Measurements from ENCODE around the gene CBLN3. TPM values are rescaled to one million over a fixed set of nuclear protein-coding genes. Genes with fewer than 3 reads are reported as not detected.

The CBLN3 gene
- total and polyA plus RNA-seq, 8 donors, result 0.81 to 4.2 (median 2.1) TPM; not detected in 2

DNA sequence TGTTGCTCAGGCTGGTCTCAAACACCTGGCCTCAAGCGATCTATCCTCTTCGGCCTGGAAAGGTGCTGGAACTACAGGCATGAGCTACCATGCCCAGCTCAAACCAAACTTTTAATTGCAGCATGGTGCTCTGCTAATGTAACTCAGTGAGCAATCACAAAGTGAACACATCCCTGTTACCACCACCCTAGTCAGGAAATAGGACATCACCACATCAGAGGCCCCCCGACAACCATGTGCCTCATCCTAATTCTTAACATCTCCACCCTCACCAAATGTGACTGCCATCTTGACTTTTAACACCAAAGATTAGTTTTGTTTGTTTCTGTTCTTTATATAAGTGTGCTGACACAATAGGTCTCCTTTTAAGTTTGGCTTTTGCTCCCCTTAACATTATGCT, 35.9 kb upstream of the CBLN3 start:
- Histone ChIP-seq H3K27ac (no peak overlapping the region), H3K9me3 (no peaks in the 10 kb centered on the region), H3K27me3 (no peaks in the 10 kb centered on the region), H3K4me1 (no peaks in the 10 kb centered on the region), H3K36me3 (no peaks in the 10 kb centered on the region), H3K4me3 (no peak overlapping the region)
- TF ChIP-seq EP300 (IDR thresholded peaks at IDR 0.05) (no peak), POLR2A (IDR thresholded peaks at IDR 0.05) (no peak), POLR2AphosphoS5 (IDR thresholded peaks at IDR 0.05) (no peak)
- TF ChIP-seq, protein P1, sequence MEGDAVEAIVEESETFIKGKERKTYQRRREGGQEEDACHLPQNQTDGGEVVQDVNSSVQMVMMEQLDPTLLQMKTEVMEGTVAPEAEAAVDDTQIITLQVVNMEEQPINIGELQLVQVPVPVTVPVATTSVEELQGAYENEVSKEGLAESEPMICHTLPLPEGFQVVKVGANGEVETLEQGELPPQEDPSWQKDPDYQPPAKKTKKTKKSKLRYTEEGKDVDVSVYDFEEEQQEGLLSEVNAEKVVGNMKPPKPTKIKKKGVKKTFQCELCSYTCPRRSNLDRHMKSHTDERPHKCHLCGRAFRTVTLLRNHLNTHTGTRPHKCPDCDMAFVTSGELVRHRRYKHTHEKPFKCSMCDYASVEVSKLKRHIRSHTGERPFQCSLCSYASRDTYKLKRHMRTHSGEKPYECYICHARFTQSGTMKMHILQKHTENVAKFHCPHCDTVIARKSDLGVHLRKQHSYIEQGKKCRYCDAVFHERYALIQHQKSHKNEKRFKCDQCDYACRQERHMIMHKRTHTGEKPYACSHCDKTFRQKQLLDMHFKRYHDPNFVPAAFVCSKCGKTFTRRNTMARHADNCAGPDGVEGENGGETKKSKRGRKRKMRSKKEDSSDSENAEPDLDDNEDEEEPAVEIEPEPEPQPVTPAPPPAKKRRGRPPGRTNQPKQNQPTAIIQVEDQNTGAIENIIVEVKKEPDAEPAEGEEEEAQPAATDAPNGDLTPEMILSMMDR (IDR thresholded peaks at IDR 0.05), result no peak
- intact Hi-C loops (cut with DNase I; ENCODE audit: low total_unique reads), result no loop called here
- 92 to 96% (median 95%) methylated on average over 3 of the region's 3 CpGs for WGBS, 5 donors
- no peak for DNase-seq

DNA sequence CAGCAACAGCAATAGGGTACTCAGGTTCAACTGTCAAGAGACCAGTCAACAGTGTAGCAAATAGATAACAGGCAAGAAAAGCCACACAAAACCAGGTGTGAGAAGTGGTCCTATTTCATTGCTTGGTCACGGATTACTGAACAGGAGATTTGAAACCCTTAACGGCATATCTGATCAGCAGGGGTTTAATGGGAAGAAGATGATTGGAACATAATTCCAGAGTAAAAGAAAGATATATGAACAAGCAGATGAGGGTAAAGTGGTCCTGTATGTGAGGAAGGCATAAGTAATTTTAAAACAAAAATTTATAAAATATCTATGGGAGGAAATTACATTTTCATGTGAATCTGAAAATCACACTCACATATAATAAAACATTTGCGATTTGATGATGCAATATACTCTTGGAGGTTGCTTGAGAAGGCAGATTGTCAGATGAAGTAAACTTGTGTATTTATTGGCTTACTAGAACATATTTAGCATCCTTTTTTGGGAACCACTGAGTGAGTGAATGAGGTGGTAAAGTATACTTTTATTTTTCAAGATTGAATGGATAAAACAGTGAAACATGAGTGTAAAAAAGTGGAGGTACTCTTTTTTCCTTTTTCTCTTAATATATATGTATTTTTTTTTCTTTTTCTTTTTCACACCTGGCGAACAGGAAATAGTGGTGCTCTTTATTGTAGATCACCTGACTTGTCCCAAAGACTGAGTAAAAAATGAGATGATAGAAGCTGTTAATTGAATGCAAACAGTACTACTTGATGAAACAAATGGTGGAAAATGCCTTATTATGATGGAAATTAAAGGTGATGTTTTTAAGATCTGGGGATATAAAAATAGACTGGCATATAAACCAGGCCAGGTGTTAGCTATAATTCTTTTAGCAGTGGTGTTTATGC, 34.7 kb upstream of the CBLN3 start:
- Histone ChIP-seq H3K4me1 (no peaks in the 10 kb centered on the region), H3K4me3 (no peak overlapping the region), H3K9me3 (no peaks in the 10 kb centered on the region), H3K36me3 (no peaks in the 10 kb centered on the region), H3K27me3 (no peaks in the 10 kb centered on the region), H3K27ac (no peak overlapping the region)
- 71 to 93% (median 72%) methylated on average over 4 of the region's 4 CpGs for WGBS, 5 donors
- no peak for DNase-seq
- intact Hi-C loops (cut with DNase I; ENCODE audit: low total_unique reads), result no loop called here
- TF ChIP-seq EP300 (IDR thresholded peaks at IDR 0.05) (no peak), POLR2A (IDR thresholded peaks at IDR 0.05) (no peak), POLR2AphosphoS5 (IDR thresholded peaks at IDR 0.05) (no peak)
- TF ChIP-seq, protein P1 (IDR thresholded peaks at IDR 0.05), result no peak

DNA sequence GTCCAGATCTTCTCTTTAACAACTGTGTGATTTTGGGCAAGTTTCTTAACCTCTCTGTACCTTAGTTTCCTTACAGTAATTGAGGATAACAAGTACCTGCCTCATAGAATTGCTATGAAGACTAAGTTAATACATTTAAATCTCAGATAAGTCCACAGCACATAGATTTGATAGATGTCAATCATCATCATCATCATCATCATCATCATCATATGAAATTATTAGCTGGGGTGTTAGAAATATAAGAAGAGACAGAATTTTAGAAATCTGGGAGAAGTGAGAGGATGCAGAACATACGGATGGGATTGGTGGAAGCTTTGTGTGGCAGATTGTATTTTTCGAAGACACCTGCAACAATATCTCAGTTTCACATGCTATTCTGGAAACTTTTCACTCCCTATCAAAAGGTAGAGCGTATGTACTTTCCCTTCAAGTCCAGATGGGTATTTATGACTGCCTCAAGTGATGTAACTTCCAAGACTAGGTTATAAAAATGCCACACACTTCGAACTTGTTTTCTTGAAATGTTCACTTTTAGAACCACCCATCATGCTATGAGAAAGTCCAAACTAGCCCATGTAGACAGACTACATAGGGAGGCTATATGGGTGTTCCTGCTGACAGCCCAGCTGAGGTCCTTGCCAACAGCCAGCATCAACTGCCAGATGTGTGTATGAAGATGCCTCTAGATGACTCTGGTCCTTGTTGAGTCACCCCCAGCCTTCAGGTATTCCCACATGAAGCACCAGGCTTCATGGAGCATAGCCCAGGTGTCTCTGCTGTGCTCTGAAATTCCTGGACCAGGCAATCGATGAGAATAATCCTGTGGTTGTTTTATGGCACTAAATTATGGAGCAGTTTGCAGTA, 33.8 kb upstream of the CBLN3 start:
- intact Hi-C loops (cut with DNase I; ENCODE audit: low total_unique reads), result no loop called here
- H3K27me3 ChIP-seq, result no peaks in the 10 kb centered on the region
- TF ChIP-seq, protein P1 (IDR thresholded peaks at IDR 0.05), result no peak
- TF ChIP-seq EP300 (IDR thresholded peaks at IDR 0.05) (no peak), POLR2AphosphoS5 (IDR thresholded peaks at IDR 0.05) (no peak), POLR2A (IDR thresholded peaks at IDR 0.05) (no peak)
- DNase-seq, result no peak
- no peak overlapping the region for H3K27ac ChIP-seq
- no peak overlapping the region for H3K4me3 ChIP-seq
- H3K9me3 ChIP-seq, result no peaks in the 10 kb centered on the region
- peaks cover 0 to 4% (median 1%) of the 10 kb centered on the region in 4 donors for H3K36me3 ChIP-seq
- WGBS, 5 donors, result 54 to 91% (median 67%) methylated on average over 4 to 5 of the region's 5 CpGs
- H3K4me1 ChIP-seq, result no peaks in the 10 kb centered on the region

DNA sequence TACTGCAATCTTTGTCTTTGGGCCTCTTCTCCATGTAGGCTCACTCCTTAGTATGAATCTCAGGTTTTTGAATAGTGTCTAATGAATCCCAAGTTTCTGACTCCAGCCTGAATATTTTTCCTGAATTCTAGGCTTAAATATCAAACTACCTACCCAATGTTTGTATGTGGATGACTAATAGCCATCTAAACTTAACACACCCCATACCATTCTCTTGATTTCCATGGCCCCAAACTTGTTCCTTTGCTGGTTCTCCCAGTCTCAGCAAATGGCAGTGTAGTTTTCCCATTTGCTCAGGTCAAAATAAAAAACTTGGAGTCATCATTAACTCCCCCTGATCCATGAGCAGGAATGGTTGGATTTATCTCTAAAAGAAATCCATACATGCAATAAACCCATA, 31.9 kb upstream of the CBLN3 start:
- no peak for DNase-seq
- no peaks in the 10 kb centered on the region for H3K4me1 ChIP-seq
- TF ChIP-seq EP300 (IDR thresholded peaks at IDR 0.05) (no peak), POLR2AphosphoS5 (IDR thresholded peaks at IDR 0.05) (no peak), POLR2A (IDR thresholded peaks at IDR 0.05) (no peak)
- TF ChIP-seq, protein P1 (IDR thresholded peaks at IDR 0.05), result no peak
- H3K9me3 ChIP-seq, result peaks cover 0 to 7% (median 1%) of the 10 kb centered on the region in 4 donors
- H3K27ac ChIP-seq, result no peak overlapping the region
- H3K4me3 ChIP-seq, result no peak overlapping the region
- peaks cover 0 to 7% (median 6%) of the 10 kb centered on the region in 4 donors for H3K36me3 ChIP-seq
- intact Hi-C loops (cut with DNase I; ENCODE audit: low total_unique reads), result no loop called here
- no peaks in the 10 kb centered on the region for H3K27me3 ChIP-seq

Measured in stomach (tissue), 9 donors.